Measurements from ENCODE around the gene PKD1.
"Not testable (repeated sequence)": the region's sequence is repeated elsewhere in the genome, so short reads cannot be mapped to it uniquely, and the experiment has no call there.

DNA sequence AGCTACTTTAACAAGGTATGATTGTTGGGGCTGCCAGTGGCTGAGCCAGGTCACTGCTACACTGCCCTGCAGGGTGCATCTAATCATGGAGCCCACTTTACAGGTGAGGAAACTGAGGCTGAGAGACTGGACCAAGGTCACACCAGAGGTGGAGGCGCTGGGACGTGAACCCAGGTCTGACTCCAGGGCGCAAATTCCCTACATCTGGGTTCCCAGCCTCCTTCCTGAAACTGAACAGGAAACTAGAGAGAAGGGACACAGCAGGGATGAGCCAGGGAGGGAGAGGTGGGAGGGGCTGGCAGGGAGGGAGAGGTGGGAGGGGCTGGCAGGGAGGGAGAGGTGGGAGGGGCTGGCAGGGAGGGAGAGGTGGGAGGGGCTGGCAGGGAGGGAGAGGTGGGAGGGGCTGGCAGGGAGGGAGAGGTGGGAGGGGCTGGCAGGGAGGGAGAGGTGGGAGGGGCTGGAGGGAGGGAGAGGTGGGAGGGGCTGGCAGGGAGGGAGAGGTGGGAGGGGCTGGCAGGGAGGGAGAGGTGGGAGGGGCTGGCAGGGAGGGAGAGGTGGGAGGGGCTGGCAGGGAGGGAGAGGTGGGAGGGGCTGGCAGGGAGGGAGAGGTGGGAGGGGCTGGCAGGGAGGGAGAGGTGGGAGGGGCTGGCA, 7.9 kb downstream of the PKD1 start:
- not testable (repeated sequence) for TF ChIP-seq POLR2A (IDR thresholded peaks at IDR 0.05; ENCODE audit: low read length); GATA1 (IDR thresholded peaks at IDR 0.05; ENCODE audit: low read depth, low read length)
